ENCODE measurements around the gene LAMA5.

LAMA5 gene

DNA sequence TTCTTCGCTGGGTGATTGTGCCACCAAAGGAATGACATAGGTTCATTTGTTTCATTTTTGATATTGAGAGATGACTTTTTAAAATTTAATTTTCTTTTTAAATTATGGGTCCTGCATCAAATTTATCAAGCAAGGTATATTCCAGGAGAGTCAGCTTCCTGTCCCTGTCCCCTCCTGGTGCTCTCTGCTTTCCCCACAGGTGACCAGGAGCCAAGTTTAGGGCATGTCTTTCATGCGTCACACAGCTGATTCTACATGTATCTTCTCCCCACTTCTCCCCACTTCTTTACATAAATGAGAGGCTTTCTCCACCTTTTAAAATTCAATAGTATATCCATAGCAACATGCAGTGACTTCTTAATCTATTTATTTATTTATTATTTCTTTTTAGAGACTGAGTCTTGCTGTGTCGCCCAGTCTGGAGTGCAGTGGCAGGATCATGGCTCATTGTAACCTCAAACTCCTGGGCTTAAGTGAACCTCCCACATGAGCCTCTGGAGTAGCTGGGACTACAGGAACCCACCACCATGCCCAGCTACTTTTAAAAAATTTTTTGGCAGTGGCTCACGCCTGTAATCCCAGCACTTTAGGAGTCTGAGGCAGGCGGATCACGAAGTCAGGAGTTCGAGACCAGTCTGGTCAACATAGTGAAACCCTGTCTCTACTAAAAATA, 98.7 kb downstream of the LAMA5 start:
- DNase-seq (ENCODE audit: extremely low read depth in 1 of 2, low read depth in 1 of 2), result no peak

DNA sequence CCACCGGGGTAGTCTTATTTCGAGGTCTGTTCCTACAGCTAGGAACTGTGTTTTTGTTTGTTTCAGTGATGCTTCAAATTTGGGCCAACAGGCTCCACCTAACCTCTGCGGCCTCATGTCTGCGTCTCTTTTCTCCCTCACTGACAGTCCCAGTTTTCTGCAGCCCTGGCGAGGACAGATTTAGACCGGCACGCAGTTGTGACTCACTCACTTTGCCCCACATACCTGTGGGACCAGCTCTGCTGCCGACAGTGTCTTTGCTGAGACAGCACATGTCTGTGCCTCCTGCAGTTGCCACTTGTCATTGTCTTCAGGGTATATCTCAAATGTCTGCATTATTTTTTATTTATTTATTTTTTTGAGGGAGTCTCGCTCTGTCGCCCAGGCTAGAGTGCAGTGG, 99.6 kb downstream of the LAMA5 start:
- no peak for DNase-seq (ENCODE audit: extremely low read depth in 1 of 2, low read depth in 1 of 2)

DNA sequence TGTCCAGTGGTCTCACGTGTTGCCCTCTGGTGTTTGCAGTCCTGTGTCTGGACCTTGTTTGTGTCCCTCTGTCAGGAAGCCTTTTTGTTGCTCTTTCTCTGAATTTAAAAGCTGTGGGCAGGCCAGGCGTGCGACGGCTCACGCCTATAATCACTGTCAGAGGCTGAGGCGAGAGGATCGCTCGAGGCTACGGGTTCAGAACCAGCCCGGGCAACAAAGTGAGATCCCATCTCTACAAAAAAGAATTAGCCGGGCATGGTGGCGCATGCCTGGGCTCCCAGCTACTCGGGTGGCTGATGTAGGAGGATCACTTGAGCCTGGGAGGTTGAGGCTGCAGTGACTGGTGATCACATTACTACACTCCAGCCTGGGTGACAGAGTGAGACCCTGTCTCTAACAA, 100.3 kb downstream of the LAMA5 start:
- no peak for DNase-seq (ENCODE audit: extremely low read depth in 1 of 2, low read depth in 1 of 2)

DNA sequence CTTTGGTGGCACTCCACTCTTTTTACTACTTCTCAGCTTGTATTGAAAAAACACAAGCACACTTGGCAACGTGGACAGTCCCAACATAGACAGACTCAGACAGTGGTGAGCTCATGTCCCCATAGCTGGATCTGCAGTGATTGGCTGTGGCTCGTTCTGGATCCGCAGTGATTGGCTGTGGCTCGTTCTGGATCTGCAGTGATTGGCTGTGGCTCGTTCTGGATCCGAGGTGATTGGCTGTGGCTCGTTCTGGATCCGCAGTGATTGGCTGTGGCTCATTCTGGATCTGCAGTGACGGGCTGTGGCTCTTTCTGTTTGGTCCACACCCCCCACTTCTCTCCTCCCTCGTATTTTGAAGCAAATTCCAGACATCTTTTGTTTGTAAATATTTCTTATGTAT, 100.8 kb downstream of the LAMA5 start:
- DNase-seq (ENCODE audit: extremely low read depth in 1 of 2, low read depth in 1 of 2), result no peak

DNA sequence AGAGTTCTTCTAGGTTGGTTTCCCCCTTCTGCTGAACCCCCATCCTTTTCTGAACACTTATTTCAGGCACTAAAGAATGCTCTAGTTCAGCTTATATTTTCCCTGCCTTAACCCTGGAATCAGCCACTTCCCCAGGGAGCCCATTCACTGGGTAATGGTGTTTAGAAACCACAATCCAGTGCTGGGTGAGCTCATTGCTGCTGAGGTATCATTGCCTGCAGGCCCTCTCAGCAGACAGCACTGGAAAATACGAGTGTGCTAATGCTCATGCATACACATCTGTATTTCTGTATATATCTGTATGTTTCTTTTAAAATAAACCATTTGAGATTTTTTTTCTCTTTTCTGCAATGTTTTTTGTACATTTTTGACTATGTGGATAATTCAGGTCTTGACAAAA, 101.7 kb downstream of the LAMA5 start:
- no peak for DNase-seq (ENCODE audit: extremely low read depth in 1 of 2, low read depth in 1 of 2)

DNA sequence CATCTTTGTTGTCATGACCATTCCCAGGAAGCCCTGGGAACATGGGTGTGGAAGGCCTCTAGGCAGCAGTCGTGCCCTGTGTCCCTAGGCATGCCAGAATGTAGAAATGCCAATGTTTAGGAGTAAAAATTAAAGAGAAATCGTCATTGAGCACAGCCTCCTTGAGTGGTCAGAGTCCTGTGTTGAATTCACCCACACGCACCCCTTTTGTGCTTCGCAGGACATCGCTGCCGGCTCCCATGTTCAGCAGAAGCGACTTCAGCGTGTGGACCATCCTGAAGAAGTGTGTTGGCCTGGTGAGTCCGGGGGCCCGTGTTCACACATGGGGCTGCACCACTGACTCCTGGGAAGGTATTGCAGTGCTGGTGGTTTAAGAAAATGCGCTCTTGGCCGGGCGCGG, 103.7 kb downstream of the LAMA5 start:
- no peak for DNase-seq (ENCODE audit: extremely low read depth in 1 of 2, low read depth in 1 of 2)

DNA sequence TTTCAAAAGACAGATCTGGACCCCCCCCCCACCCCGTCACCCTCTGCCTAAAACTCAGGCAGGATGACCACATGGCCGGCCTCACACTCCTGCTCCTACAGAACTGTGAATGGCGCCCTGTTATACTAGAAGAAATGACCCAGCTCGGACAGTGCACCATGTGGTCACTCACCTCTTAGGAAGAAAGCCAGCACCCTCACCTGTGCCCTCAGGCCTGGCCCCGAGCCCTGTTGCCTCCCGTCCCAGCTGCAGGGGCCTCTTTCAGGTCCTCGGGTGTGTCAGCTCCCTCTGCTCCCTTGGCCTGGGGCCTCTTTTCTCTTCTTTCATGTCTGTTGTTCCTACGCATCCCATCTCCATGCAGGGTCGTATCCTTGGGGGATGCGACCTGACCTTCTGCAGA, 105.0 kb downstream of the LAMA5 start:
- no peak for DNase-seq (ENCODE audit: extremely low read depth in 1 of 2, low read depth in 1 of 2)

DNA sequence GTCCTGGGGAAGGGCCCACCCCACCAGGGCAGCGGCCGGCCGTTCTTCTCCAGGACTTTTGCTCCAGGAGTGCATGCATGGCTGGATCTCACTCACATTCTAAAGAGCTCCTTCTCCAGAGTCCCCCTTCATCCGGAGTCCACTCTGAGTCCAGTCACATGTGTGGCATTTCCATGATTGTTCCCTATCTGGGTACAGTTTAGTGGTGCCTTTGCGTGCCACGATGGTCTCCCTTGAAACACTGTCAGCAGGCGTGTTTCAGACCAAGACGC, 107.9 kb downstream of the LAMA5 start:
- DNase-seq (ENCODE audit: extremely low read depth in 1 of 2, low read depth in 1 of 2), result no peak
